HEK293 (cell line): ENCODE measurements around the gene NAIF1.

Experiments used
- GLIS2 ChIP-seq: fragments of 450-650 bp; formaldehyde crosslinking; IDR thresholded peaks from 2 replicates; pipeline ENCODE4 v1.5.1; 2016; ENCODE audit warnings: missing biosample characterization, missing genetic modification characterization
- HOXC10 ChIP-seq: sonication (generic); formaldehyde crosslinking; IDR thresholded peaks from 2 replicates; pipeline ENCODE4 v1.8.1; 2023; ENCODE audit warnings: mild to moderate bottlenecking, missing genetic modification reagents
- KLF1 ChIP-seq: fragments of 450-650 bp; formaldehyde crosslinking; IDR thresholded peaks from 2 replicates; pipeline ENCODE4 v1.5.1; 2016; ENCODE audit warnings: missing biosample characterization, missing genetic modification characterization
- KLF8 ChIP-seq: fragments of 450-650 bp; formaldehyde crosslinking; IDR thresholded peaks from 2 replicates; pipeline ENCODE4 v1.5.1; 2016; ENCODE audit warnings: missing biosample characterization, missing genetic modification characterization
- KLF9 ChIP-seq: fragments of 450-650 bp; formaldehyde crosslinking; IDR thresholded peaks from 2 replicates; pipeline ENCODE4 v1.5.1; 2016; ENCODE audit warnings: missing biosample characterization, missing genetic modification characterization, low read depth
- OVOL3 ChIP-seq: fragments of 450-650 bp; formaldehyde crosslinking; IDR thresholded peaks from 2 replicates; pipeline ENCODE4 v1.5.1; 2016; ENCODE audit warnings: missing biosample characterization, missing genetic modification characterization
- SP2 ChIP-seq: fragments of 450-650 bp; formaldehyde crosslinking; IDR thresholded peaks from 2 replicates; pipeline ENCODE4 v1.5.1; 2016; ENCODE audit warnings: missing biosample characterization, missing genetic modification characterization
- SP3 ChIP-seq: fragments of 450-650 bp; formaldehyde crosslinking; IDR thresholded peaks from 2 replicates; pipeline ENCODE4 v1.5.1; 2016; ENCODE audit warnings: missing biosample characterization, missing genetic modification characterization
- SP7 ChIP-seq: fragments of 450-650 bp; formaldehyde crosslinking; IDR thresholded peaks from 2 replicates; pipeline ENCODE4 v1.5.1; 2016; ENCODE audit warnings: missing biosample characterization, missing genetic modification characterization
- WT1 ChIP-seq: fragments of 450-650 bp; formaldehyde crosslinking; IDR thresholded peaks from 2 replicates; pipeline ENCODE4 v1.5.1; 2016; ENCODE audit warnings: missing biosample characterization, missing genetic modification characterization
- ZBTB1 ChIP-seq: fragments of 450-650 bp; formaldehyde crosslinking; IDR thresholded peaks from 2 replicates; pipeline ENCODE4 v1.5.1; 2016; ENCODE audit warnings: missing biosample characterization, missing genetic modification characterization
- ZBTB17 ChIP-seq: fragments of 450-650 bp; formaldehyde crosslinking; IDR thresholded peaks from 2 replicates; pipeline ENCODE4 v1.5.1; 2016; ENCODE audit warnings: missing biosample characterization, missing genetic modification characterization
- ZNF157 ChIP-seq: fragments of 450-650 bp; formaldehyde crosslinking; IDR thresholded peaks from 2 replicates; pipeline ENCODE4 v1.5.1; 2016; ENCODE audit warnings: missing biosample characterization, missing genetic modification characterization
- ZNF214 ChIP-seq: fragments of 450-650 bp; formaldehyde crosslinking; IDR thresholded peaks from 2 replicates; pipeline ENCODE4 v1.5.1; 2017; ENCODE audit warnings: missing biosample characterization, mild to moderate bottlenecking, missing genetic modification characterization, borderline replicate concordance
- ZNF24 ChIP-seq: fragments of 450-650 bp; formaldehyde crosslinking; IDR thresholded peaks from 2 replicates; pipeline ENCODE4 v1.5.1; 2016; ENCODE audit warnings: missing biosample characterization, missing genetic modification characterization
- ZNF366 ChIP-seq: fragments of 450-650 bp; formaldehyde crosslinking; conservative IDR thresholded peaks from 2 replicates; pipeline ENCODE4 v1.5.1; 2016; ENCODE audit warnings: missing biosample characterization, missing genetic modification characterization
- ZNF37A ChIP-seq: fragments of 450-650 bp; IDR thresholded peaks from 2 replicates; pipeline ENCODE4 v1.5.1; 2018; ENCODE audit warnings: missing biosample characterization, missing genetic modification characterization
- ZNF530 ChIP-seq: fragments of 450-650 bp; formaldehyde crosslinking; IDR thresholded peaks from 2 replicates; pipeline ENCODE4 v1.5.1; 2016; ENCODE audit warnings: low read depth, missing biosample characterization, missing genetic modification characterization
- ZNF560 ChIP-seq: fragments of 450-650 bp; formaldehyde crosslinking; IDR thresholded peaks from 2 replicates; pipeline ENCODE4 v1.5.1; 2017; ENCODE audit warnings: missing biosample characterization, missing genetic modification characterization, borderline replicate concordance
- ZNF660 ChIP-seq: fragments of 450-650 bp; IDR thresholded peaks from 2 replicates; pipeline ENCODE4 v1.5.1; 2018; ENCODE audit warnings: missing biosample characterization, mild to moderate bottlenecking, missing genetic modification characterization
- ZSCAN30 ChIP-seq: fragments of 450-650 bp; IDR thresholded peaks from 2 replicates; pipeline ENCODE4 v1.5.1; 2018; ENCODE audit warnings: missing biosample characterization, mild to moderate bottlenecking, missing genetic modification characterization, moderate library complexity
- TF ChIP-seq, protein P1 (sequence below): fragments of 450-650 bp; formaldehyde crosslinking; IDR thresholded peaks from 2 replicates; pipeline ENCODE4 v1.5.1; 2016; ENCODE audit warnings: missing biosample characterization, missing genetic modification characterization
- TF ChIP-seq, protein P2 (sequence below): fragments of 450-650 bp; formaldehyde crosslinking; IDR thresholded peaks from 2 replicates; pipeline ENCODE4 v1.5.1; 2016; ENCODE audit warnings: missing biosample characterization, missing genetic modification characterization
- TF ChIP-seq, protein P3 (sequence below): fragments of 450-650 bp; formaldehyde crosslinking; IDR thresholded peaks from 2 replicates; pipeline ENCODE4; 2016; ENCODE audit warnings: missing biosample characterization, missing genetic modification characterization

Gene NAIF1

DNA sequence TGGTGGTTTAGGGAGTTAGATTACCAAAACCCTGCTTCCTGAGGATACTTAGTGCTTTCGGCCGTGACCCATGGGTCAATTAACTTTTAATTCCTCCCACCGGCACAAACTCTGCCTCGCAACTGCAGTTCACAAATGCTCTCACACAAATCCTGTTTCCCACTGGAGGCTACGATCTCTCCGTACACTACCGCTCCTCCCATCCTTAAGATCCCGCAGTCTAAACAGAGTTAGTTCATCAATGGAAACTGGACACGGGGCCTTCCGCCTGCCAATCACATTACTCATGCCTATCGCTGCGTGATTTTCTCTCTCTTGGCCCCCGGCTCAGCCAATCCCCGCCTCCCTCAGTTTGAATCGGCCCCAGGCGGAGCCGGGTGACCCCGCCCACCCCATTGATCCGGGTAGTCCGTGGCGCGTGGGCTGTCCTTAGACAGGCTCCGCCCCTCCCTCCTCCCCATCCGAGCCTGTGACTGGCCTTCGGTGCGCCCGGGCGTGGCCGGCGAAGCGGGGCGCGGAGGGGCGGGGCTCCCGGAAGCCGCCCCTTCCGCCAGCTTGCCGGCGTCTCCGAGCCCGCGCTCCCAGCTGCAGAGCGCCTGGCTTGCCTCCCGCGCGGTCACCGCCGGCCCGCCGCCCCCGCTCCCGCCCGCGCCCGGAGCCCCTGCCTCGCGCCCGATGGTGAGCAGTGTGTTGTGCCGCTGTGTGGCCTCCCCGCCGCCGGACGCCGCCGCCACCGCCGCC, 695 bp upstream of the NAIF1 start, which contains the start of gene SLC25A25 (continued):
- TF ChIP-seq SP2, result peak; percentile 83
- TF ChIP-seq HOXC10 (CRISPR knock-in tag), result no peak
- TF ChIP-seq ZNF530, result no peak
- TF ChIP-seq ZBTB17 (tag by site-specific recombination), result peak; percentile 58; the same call in 1 of the 2 replicates
- TF ChIP-seq KLF8 (tag by site-specific recombination), result peak; percentile 58; the same call in 1 of the 2 replicates
- TF ChIP-seq, protein P1, sequence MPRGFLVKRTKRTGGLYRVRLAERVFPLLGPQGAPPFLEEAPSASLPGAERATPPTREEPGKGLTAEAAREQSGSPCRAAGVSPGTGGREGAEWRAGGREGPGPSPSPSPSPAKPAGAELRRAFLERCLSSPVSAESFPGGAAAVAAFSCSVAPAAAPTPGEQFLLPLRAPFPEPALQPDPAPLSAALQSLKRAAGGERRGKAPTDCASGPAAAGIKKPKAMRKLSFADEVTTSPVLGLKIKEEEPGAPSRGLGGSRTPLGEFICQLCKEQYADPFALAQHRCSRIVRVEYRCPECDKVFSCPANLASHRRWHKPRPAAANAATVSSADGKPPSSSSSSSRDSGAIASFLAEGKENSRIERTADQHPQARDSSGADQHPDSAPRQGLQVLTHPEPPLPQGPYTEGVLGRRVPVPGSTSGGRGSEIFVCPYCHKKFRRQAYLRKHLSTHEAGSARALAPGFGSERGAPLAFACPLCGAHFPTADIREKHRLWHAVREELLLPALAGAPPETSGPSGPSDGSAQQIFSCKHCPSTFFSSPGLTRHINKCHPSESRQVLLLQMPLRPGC (tag by site-specific recombination), result no peak
- TF ChIP-seq, protein P2, sequence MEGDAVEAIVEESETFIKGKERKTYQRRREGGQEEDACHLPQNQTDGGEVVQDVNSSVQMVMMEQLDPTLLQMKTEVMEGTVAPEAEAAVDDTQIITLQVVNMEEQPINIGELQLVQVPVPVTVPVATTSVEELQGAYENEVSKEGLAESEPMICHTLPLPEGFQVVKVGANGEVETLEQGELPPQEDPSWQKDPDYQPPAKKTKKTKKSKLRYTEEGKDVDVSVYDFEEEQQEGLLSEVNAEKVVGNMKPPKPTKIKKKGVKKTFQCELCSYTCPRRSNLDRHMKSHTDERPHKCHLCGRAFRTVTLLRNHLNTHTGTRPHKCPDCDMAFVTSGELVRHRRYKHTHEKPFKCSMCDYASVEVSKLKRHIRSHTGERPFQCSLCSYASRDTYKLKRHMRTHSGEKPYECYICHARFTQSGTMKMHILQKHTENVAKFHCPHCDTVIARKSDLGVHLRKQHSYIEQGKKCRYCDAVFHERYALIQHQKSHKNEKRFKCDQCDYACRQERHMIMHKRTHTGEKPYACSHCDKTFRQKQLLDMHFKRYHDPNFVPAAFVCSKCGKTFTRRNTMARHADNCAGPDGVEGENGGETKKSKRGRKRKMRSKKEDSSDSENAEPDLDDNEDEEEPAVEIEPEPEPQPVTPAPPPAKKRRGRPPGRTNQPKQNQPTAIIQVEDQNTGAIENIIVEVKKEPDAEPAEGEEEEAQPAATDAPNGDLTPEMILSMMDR, result no peak
- TF ChIP-seq ZNF37A (tag by site-specific recombination), result no peak
- 0 out of 2 replicates have a peak, but pooled peaks have one; percentile 56 for TF ChIP-seq ZNF660 (tag by site-specific recombination)
- TF ChIP-seq, protein P3, sequence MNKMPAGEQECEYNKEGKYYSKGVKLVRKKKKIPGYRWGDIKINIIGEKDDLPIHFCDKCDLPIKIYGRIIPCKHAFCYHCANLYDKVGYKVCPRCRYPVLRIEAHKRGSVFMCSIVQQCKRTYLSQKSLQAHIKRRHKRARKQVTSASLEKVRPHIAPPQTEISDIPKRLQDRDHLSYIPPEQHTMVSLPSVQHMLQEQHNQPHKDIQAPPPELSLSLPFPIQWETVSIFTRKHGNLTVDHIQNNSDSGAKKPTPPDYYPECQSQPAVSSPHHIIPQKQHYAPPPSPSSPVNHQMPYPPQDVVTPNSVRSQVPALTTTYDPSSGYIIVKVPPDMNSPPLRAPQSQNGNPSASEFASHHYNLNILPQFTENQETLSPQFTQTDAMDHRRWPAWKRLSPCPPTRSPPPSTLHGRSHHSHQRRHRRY (tag by site-specific recombination), result no peak
- TF ChIP-seq ZNF366 (tag by site-specific recombination), result peak; percentile 95
- TF ChIP-seq ZBTB1 (tag by site-specific recombination), result no peak
- TF ChIP-seq ZSCAN30 (tag by site-specific recombination), result 0 out of 2 replicates have a peak, but pooled peaks have one; percentile 32
- peak; percentile 4; the same call in 1 of the 2 replicates for TF ChIP-seq GLIS2 (tag by site-specific recombination)
- TF ChIP-seq SP3 (tag by site-specific recombination), result peak; percentile 71
- TF ChIP-seq ZNF214, result no peak
- TF ChIP-seq KLF9 (tag by site-specific recombination), result peak; percentile 67
- TF ChIP-seq KLF1, result peak; percentile 39; the same call in 1 of the 2 replicates
- TF ChIP-seq WT1 (tag by site-specific recombination), result no peak
- TF ChIP-seq OVOL3, result no peak
- TF ChIP-seq SP7 (tag by site-specific recombination), result peak; percentile 51
- peak; percentile 20; the same call in 1 of the 2 replicates for TF ChIP-seq ZNF24 (tag by site-specific recombination)
- TF ChIP-seq ZNF157 (tag by site-specific recombination), result no peak
- no peak for TF ChIP-seq ZNF560
